Measurements from ENCODE around the gene KHNYN.
A peak's percentile ranks its signal among the peaks of the same experiment; 100 is the strongest.

The KHNYN gene

GRCh38 chr14:24425704-24426103 lies 4.0 kb upstream of the KHNYN start:
- DNase-seq, result no peak

- no peak for DNase-seq
Observed at GRCh38 chr14:24426150-24426911, 3.4 kb upstream of the KHNYN start.

GRCh38 chr14:24426912-24427536 lies 2.7 kb upstream of the KHNYN start:
- peak; percentile 67 for DNase-seq

GRCh38 chr14:24427537-24428508 lies 1.9 kb upstream of the KHNYN start:
- DNase-seq, result no peak

- DNase-seq, result no peak
Observed at GRCh38 chr14:24428628-24429394, 943 bp upstream of the KHNYN start.

- peak; percentile 64 for DNase-seq
Observed at GRCh38 chr14:24430143-24430681, 458 bp downstream of the KHNYN start.

- DNase-seq, result peak; percentile 65
Observed at GRCh38 chr14:24430682-24431568, 1.2 kb downstream of the KHNYN start.

GRCh38 chr14:24431569-24432258 lies 2.0 kb downstream of the KHNYN start:
- DNase-seq, result peak; percentile 96

- no peak for DNase-seq
Observed at GRCh38 chr14:24432259-24433131, 2.7 kb downstream of the KHNYN start.

GRCh38 chr14:24434036-24434435 lies 4.3 kb downstream of the KHNYN start:
- no peak for DNase-seq

GRCh38 chr14:24434676-24435075 lies 4.9 kb downstream of the KHNYN start:
- no peak for DNase-seq

GRCh38 chr14:24435192-24435810 lies 5.5 kb downstream of the KHNYN start:
- DNase-seq, result no peak

GRCh38 chr14:24435998-24436354 lies 6.2 kb downstream of the KHNYN start:
- no peak for DNase-seq

- peak; percentile 52 for DNase-seq
Observed at GRCh38 chr14:24436355-24437019, 6.7 kb downstream of the KHNYN start.

- DNase-seq, result peak; percentile 45
Observed at GRCh38 chr14:24437020-24437735, 7.4 kb downstream of the KHNYN start.

- no peak for DNase-seq
Observed at GRCh38 chr14:24437736-24438067, 7.9 kb downstream of the KHNYN start.

GRCh38 chr14:24438223-24439097 lies 8.7 kb downstream of the KHNYN start:
- no peak for DNase-seq

All from CD4-positive, alpha-beta T cell treated with Interleukin-17A for 4 hours (primary cell).